DLD1 (cell line): ENCODE data around the gene SGSM1.

Experiments
- in situ Hi-C: cut with HindIII; loops from 2 replicates; pipeline ENCODE4 v1.10.0; 2017; ENCODE audit warnings: low sequenced_read_pairs

The SGSM1 gene

GRCh38 chr22:24805790-24806662 lies at the start of gene SGSM1:
Gene SGSM1, plus strand, starts transcription at chr22:24806211. Its CDS starts 115 bp downstream, at chr22:24806326.
- in situ Hi-C loops = no loop called here

GRCh38 chr22:24758164-24758799 lies 47.7 kb upstream of the SGSM1 start:
- in situ Hi-C loops = no loop called here

GRCh38 chr22:24759765-24760164 lies 46.2 kb upstream of the SGSM1 start:
- in situ Hi-C loops = no loop called here

- in situ Hi-C loops = no loop called here
Observed at GRCh38 chr22:24760708-24761306, 45.2 kb upstream of the SGSM1 start.

- in situ Hi-C loops = no loop called here
Observed at GRCh38 chr22:24761888-24762675, 43.9 kb upstream of the SGSM1 start.

DNA sequence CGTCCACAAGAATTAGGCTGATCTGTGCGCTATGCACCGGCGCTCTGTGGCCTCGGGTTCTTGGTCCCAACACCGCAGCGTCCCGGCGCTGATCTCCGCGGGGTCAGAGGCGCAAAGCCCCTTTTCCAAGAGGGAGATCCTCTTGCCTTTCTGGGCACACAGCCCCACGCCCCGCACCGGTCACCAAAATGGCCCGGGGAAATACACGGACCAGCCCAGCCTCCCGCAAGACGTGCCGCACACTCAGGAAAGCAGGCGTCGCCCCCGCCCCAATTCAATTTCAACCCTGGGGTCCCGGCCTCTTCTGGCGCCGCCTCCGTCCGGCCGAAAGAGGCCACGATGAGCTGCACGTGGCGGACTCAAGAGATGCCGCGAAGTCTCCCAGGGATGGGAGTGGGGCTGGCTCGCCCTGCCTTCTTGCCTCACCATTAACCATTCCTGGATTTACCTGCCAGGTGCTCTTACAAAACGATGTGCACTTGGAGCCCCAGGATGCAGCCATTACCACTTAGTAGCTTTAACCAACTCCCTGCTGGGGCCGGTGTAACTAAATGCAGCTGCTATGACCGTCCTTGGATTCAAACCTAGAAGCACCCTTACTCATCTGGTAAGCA lies 42.0 kb upstream of the SGSM1 start:
- in situ Hi-C loops = no loop called here

GRCh38 chr22:24765166-24765565 lies 40.8 kb upstream of the SGSM1 start:
- in situ Hi-C loops = no loop called here

DNA sequence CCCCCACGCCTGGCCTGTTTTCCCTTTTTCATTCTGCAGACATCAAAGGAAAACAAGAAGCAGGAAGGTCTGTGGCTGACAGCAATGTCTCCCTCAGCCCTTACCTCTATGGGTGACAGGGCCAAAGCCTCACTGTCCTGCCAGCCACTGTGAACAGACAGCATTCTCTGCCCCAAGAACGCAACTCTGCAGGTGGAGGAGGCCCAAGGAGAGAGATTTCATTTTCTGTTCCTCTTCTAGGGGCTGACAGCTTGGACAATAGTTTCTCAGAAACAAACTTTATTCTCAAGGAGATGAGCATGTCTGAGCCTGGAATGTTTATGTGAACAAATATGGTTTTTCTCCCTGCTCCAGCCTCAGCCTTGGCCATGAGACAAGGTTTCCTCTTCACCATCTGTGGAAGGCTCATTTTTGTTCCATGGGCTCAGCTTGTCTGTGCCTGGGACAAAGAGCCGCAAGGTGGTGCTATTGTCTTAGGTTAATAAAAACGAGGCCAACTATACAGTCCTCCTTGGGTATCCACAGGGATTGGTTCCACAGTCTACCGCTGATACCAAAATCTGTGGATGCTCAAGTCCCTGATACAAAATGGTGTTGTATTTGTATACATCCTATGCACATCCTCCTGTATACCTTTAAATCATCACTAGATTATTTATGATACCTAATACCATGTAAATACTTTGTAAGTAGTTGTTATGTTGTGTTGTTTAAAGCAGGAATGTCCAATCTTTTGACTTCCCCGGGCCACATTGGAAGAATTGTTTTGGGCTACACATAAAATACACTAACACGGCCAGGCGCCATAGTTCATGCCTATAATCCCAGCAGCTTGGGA lies 37.3 kb upstream of the SGSM1 start:
- in situ Hi-C loops = no loop called here

DNA sequence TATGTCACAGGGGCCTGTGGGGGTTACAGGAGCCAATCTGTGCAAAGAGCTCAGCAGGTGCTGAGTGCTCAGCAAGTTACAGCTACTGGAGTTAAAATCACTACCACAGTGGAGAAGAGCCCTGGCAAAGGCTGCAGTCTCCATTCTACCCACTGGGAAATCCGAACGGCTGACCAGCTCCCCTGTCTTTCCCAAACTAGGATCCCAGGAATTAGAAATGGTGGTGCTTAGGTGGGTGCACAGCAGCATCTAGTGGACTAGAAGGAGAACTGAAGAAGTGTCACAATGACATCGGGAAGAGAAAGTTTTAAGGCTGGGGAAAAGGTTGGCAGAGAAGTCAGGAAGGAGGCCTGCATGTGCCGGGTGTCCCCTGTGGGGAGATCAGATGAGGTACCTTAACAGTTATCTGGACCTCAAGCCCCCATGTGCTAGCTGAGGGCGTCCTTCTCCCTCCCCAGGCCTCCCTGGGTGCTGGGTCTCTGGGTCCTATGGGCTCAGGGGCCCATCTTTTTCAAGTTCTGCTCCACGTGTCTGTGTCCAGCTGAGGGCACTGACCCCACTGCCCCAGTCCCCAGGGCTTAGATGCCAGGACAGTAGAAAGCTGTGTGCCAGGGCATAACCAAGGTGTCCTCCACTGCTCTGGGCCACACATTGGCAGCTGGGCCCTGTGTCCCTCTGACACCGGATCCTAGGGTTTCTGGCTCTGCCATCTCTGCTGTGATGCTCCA lies 33.4 kb upstream of the SGSM1 start:
- in situ Hi-C loops = no loop called here

DNA sequence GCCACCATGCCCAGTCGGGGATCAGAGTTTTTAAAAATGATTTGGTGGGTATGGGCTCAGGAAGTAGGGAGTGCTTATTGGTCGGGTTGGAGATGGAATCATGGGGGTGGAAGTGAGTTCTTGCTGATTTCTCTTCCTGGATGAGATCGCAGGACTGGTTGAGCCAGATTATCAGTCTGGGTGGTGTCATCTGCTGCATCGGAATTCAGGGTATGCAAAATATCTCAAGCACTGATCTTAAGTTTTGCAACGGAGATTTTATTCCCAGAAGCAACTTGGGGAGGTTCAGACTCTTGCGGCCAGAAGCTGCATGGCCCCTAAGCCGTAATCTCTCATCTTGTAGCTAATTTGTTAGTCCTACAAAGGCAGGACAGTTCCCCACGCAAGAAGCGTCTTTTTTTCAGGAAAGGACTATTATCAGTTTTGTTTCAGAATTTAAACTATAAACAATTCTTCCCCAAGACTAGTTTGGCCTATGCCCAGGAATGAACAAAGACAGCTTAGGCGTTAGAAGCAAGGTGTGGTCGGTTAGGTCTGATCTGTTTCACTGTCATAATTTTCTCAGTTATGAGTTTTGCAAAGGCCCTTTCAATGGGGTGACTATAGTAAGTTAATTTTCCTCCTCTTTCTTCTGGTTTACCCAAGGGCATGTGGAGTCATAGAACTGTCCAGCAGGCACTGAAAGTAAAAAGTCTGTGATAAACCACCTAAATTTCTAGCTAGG lies 30.1 kb upstream of the SGSM1 start:
- in situ Hi-C loops = no loop called here

DNA sequence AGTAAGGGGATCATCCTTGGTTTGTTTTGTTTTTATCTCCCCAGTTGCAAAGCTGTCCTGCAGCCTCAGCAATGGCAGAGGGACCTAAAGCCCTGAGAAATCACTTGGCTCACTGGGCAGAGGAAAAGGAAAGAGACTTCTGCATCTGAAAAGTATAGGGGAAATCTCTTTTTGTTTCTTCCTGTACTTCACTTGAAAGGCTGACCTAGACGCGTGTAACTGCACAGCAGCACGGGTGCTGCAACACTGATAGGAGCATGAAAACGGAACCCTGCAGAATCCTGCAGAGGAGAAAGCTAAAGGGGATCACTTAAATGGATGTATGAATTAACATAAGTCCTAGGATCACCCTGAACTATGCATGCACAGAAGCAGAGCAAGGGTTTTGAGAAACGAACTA lies 29.5 kb upstream of the SGSM1 start:
- in situ Hi-C loops = no loop called here

- in situ Hi-C loops = no loop called here
Observed at GRCh38 chr22:24789516-24789915, 16.5 kb upstream of the SGSM1 start.

DNA sequence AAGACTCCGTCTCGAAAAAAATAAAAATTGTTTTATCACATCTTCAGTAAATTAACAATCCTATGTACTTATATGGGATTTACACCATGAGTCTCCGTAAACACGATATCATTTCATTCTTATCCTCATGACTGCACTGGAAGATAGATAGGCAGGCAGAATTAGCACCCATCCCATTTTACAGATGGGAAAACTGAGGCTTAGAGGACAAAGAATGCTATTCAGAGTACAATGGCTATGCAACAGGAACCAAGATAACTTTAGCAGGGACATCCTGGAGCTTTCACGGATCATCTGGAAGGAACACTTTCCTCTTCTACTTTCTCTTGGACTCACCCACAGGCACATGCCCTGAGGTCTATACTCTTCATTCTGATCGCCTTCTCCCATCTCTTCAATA lies 14.6 kb upstream of the SGSM1 start:
- in situ Hi-C loops = no loop called here

- in situ Hi-C loops = no loop called here
Observed at GRCh38 chr22:24796056-24796455, 10.0 kb upstream of the SGSM1 start.

DNA sequence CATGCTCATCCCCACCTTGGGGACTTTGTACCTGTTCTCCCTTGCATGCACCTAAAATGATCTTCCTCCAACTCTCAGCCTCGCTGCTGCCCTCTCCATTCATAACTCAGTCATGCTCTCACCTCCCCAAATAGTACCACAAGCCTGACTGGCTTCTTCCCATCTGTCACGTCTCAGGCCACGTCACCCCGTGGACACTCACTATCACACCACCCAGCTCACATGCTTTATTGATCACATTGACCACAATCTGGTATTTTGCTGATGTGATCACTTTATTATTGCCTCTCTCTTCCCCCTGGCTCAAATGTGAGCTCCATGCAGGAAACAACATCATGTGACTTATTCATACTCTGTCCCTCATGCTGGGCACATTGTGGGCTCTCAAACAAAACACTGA lies 9.2 kb upstream of the SGSM1 start:
- in situ Hi-C loops = no loop called here

DNA sequence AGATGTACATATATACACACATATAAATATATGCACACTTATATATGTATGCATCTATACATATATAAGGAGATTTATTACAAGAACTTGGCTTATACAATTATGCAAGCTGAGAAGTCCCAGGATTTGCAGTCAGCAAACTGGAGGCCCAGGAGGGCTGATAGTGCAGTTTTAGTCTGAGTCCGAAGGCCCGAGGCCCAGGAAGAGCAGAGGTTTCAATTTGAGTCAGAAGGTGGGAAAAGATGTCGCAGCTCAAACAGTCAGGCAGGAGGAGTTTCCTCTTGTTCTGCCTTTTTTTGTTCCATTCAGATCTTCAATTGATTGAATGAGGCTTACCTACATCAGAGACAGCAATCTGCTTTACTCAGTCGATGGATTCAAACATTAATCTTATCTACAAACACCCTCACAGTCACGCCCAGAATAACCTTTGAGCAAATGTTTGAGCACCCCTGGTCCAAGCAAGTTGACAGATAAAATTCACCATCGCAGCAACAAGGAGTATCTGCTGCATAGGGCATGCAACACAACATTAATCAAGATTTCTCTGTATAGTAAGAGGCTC lies 4.0 kb upstream of the SGSM1 start:
- in situ Hi-C loops = no loop called here

GRCh38 chr22:24803064-24803542 lies 2.9 kb upstream of the SGSM1 start:
- in situ Hi-C loops = no loop called here

DNA sequence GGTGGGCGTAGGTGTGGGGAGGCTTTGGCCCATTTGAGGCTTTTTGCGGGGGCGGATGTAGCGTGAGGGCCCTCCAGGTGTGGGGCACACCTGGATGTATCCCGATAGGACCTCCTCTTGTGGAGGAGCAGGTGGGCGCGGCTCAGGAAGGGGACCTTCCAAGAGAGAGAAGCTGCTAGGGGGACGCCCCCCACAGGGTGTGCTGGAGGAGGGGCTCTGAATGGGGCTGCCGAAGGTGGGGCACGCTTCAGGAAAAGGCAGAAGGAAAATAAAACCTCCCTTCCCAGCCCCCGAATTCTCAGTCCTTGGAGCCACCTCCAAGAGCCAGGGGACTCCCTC lies 621 bp downstream of the SGSM1 start:
- in situ Hi-C loops = no loop called here
